GM21381 (cell line): ENCODE data around the gene TNFRSF13B.
"Not testable (repeated sequence)": the region's sequence is repeated elsewhere in the genome, so short reads cannot be mapped to it uniquely, and the experiment has no call there.

Experiments used
- ATAC-seq: cut with Tn5 transposase; IDR thresholded peaks from one replicate; pipeline ENCODE4 v1.9.1; 2021; ENCODE audit warnings: mild to moderate bottlenecking, moderate library complexity; ENCODE audit not compliant: unreplicated experiment

The TNFRSF13B gene

GRCh38 chr17:16987066-16987829, 15.3 kb upstream of the TNFRSF13B start:
- no peak for ATAC-seq

- no peak for ATAC-seq
These were observed 14.5 kb upstream of the TNFRSF13B start for GRCh38 chr17:16986391-16986790.

DNA sequence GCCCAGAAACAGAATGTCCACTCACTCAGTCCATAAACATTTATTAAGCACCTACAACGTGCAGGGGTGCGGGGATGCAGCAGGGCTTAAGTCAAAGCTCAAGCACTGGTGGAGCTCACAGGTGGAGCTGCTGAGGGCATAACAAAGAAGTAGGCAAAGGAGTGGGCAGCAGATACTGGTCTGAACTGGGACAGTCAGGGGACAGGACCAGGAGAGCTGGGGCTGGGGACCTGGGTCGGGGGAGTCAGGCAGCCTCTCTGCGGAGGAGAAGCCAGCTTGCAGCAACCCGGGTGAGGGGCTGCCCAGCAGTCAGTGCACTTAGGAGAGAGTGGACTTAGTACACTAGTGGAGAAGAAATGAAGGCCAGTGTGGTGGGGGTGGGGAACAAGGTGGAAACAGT, 10.0 kb upstream of the TNFRSF13B start:
- no peak for ATAC-seq

GRCh38 chr17:16980813-16981731, 9.2 kb upstream of the TNFRSF13B start:
- ATAC-seq, result peak; percentile 42

DNA sequence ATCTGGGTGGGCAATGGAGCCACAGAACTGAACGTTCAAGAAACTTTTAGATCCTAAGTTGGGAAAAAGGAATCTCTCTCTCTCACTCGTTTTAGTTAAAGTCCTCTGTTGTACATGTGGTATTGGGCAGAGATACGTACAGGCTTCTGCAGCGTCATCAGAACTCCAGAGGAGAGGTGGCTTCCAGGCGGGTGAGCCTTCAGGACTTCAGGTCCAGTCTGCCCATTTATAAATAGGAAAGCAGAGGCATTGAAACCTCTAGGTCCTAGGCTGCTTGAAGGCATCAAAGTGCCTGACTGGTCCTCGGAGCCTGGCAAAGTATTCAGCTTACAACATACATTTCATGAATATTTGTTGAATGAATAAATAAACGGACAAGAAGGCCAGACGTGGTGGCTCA, 8.1 kb upstream of the TNFRSF13B start:
- ATAC-seq, result no peak

GRCh38 chr17:16979237-16979823, 7.4 kb upstream of the TNFRSF13B start:
- not testable (repeated sequence) for ATAC-seq

DNA sequence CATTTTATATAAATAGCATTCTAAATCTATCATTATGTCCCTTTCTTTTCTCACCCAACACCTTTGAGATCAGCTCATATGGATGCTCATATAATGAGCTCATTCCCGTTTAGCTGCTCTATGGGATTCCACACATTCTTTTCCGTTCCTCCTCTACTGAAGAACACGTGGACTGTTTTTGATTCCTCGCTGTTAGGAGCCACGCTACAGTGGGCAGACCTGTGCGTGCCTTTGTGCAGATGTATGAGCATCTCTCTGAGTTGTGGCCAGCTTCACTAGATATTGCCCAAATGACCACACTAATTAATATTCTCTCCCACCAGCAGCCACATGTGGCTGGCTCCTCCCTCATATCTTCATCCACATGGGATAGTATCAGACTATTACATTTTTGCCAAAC, 6.0 kb upstream of the TNFRSF13B start:
- no peak for ATAC-seq

GRCh38 chr17:16976725-16977550, 5.0 kb upstream of the TNFRSF13B start:
- no peak for ATAC-seq

GRCh38 chr17:16975744-16976625, 4.1 kb upstream of the TNFRSF13B start:
- peak; percentile 19 for ATAC-seq

DNA sequence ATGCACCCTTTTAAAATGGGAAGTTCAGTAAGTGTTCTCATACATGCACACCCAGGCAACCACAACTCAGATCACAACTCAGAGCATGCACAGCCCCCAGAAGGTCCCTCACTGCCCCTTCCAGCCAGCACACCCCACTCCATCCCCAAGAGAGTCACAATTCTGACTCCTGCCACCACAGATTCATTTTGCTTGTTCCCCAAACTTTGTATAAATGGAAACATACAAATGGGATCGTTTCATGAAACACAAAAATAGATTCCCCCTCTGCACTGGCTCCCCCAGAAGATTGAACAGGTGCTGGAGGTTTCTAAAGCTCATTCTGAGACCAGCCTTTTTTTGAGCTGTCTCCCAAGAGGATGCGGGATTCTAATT, 3.3 kb upstream of the TNFRSF13B start:
- ATAC-seq, result no peak

- no peak for ATAC-seq
These were observed 2.8 kb upstream of the TNFRSF13B start for GRCh38 chr17:16974569-16975276.

DNA sequence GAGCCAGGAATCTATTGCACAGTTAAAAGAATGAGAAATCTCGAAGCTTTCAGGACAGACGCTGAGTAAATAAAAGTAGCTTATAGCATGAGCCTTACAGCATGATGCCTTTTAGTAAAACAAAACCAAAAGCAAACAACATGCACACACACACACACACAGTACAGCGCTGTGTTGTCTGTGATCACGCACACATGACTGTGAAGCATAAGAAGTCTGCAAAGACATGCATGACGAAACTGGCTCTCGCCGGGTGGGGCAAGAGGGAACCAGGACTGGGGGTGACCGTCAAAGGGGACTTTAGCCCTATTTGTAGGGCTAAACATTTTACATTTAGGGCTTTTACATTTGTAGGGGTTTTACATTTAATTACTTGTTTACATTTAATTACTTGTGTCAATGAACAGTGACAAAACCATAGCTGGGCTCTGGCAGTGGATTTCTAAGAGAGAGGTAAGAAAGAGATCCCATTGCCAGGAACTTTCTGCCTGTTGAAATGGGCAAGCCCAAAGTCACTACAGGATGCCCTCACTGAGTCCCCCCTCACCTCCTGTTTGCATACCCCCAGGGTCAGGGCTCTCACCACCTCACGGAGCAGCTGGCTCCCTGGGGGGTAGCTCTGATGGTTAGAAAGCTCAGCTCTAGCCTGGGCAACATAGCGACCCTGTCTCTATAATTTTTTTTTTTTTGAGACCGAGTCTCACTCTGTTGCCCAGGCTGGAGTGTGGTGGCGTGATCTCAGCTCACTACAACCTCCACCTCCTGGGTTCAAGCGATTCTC, 2.0 kb upstream of the TNFRSF13B start:
- peak; percentile 20 for ATAC-seq

GRCh38 chr17:16973043-16973442, 1.1 kb upstream of the TNFRSF13B start:
- not testable (repeated sequence) for ATAC-seq

DNA sequence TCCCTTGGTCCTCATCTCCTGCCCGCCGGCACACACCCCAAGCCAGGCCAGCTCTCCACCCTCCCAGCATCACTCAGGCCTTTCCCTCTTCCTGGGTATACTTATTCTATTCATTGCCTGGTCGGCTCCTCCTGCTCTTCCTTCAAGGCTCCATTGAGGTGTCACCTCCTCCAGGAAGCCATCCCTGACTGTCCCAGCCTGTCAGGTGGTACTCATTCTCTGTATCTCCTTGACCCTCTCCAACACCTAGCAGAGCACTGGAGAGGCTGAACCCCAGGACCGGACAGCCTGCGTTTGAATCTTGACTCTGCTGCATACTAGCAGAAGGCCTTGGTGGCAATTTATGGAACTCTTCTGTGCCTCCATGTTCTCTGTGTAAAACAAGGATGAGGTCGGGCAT, 428 bp upstream of the TNFRSF13B start:
- ATAC-seq, result no peak

DNA sequence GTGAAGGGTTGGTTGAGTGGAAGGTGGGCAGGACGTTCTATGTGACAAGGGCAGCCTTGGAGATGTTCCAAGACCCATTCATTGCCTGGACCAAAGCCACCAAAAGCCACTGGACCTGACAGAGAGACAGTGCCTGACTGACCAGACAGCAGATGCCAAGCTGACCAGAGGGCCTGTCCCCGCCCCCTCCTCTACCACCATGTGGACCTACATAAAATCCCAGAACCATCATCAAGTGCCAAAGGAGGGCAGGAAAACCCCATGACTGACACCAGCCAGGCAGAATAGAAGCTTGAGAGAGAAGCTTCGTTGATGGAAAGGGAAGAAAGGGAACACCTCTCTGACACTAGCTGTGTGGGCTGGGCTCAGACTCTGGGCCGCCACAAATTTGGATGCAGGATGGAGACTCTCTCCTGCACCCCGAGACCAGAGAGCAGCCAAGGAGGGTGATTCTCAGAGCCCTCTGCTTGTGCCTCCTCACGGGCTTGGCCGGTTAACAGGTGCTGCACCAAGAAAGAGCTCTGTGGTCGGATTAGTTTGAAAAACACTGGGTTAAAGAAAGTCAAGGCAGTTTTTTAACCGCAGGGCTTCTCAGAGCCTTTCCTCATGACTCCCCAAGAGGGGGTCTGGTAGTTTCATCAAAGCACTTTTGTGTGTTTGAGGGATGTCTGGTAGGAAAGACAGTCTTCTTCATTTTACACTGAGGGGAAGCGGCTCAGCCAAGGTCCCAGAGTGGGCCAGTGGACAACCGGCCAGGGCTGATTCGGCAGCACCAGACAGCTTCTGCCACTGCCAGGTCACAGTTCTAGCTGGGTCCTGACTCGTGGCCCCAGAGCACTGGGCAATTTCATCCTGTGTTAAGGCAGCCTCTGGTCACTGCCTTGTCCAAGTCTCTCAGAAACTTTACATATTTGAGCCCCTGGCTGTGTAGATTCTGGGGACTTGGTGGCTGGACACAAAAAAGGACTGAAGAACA, 1.7 kb downstream of the TNFRSF13B start:
- ATAC-seq, result no peak

DNA sequence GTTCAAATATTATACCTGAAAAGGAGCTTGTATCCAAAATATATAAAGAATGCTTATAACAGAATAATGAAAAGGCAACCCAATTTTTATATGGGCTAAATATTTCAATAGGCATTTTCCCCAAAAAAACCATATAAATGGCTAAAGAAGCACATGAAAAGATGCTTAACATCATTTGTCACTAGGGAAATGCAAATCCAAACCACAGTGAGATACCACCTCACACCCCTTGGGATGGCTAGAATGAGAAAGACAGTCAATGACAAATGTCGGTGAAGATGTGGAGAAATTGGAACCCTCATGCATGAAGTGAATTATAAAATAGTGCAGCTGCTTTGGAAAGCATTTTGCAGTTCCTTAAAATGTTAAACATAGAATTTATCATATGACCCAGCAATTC, 3.1 kb downstream of the TNFRSF13B start:
- ATAC-seq, result no peak

DNA sequence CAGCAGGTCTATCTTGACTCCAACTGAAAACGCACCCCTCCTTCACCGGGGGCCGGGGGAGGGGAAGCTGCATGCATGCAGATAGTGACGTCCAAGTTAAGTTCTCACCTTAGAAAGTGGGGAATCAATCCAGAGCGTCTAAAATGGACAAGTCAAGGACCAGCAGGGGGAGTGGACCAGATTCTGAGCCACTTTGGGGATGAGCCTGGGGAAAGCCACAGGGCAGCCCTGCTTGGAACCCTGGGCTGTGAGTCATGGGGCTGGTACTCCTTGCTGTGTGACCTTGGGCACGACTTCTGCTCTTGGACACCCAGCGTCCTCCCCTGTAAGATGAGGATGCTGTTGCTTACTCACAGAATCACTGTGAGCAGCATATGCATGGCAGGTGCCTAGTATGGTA, 9.1 kb downstream of the TNFRSF13B start:
- no peak for ATAC-seq
